Transverse colon (tissue), 4 donors: ENCODE data around the gene RNF141. TPM values are rescaled to one million over a fixed set of nuclear protein-coding genes. Genes with fewer than 3 reads are reported as not detected.
A peak's percentile ranks its signal among the peaks of the same experiment; 100 is the strongest.

ENCODE experiments used
- DNase-seq: peaks from one replicate; pipeline ENCODE4 v3.0.0-alpha.2; 2019
- H3K27ac ChIP-seq, 4 donors: fragments of 200-600 bp; sonication (generic); 2 replicates each; pipeline ENCODE4 v1.5.1; 2016 to 2018; ENCODE audit warnings: inconsistent platforms in 4 of 4
- H3K27me3 ChIP-seq: fragments of 200-600 bp; sonication (generic); 2 replicates; pipeline ENCODE4 v1.5.1; 2017; ENCODE audit warnings: inconsistent platforms
- H3K36me3 ChIP-seq, 4 donors: fragments of 200-600 bp; sonication (generic); 2 replicates each; pipeline ENCODE4 v1.5.1; 2017 to 2019; ENCODE audit warnings: inconsistent platforms in 4 of 4
- H3K4me1 ChIP-seq, 4 donors: fragments of 200-600 bp; sonication (generic); 2 replicates each; pipeline ENCODE4 v1.5.1; 2017 to 2020; ENCODE audit warnings: inconsistent platforms in 4 of 4
- H3K4me3 ChIP-seq, 4 donors: fragments of 200-600 bp; sonication (generic); 1 replicate in 1 of 4; 2 replicates in 3 of 4; pipeline versions ENCODE4 v1.5.1 to v1.6.1; 2017 to 2019; ENCODE audit warnings: inconsistent platforms in 4 of 4
- H3K9me3 ChIP-seq, 2 donors: fragments of 200-600 bp; sonication (generic); 2 replicates each; pipeline ENCODE4 v1.5.1; 2017 to 2019; ENCODE audit warnings: inconsistent platforms in 2 of 2
- CTCF ChIP-seq, 5 experiments: fragments of 200-600 bp in 3 of 5; fragments of 450-650 bp in 2 of 5; sonication (generic) in 3 of 5; IDR thresholded peaks; 1 replicate in 2 of 5; 2 replicates in 3 of 5; pipeline ENCODE4 v1.5.1; 2016 to 2017; ENCODE audit warnings: antibody characterized with exemption in 5 of 5, inconsistent platforms in 3 of 5, mild to moderate bottlenecking in 2 of 5, moderate library complexity in 1 of 5
- EP300 ChIP-seq: sonication (generic); formaldehyde crosslinking; IDR thresholded peaks from one replicate; pipeline ENCODE4 v1.6.1; 2017; ENCODE audit warnings: antibody characterized with exemption, low read depth
- POLR2A ChIP-seq: fragments of 450-650 bp; IDR thresholded peaks from one replicate; pipeline ENCODE4 v1.6.1; 2016; ENCODE audit warnings: antibody characterized with exemption, mild to moderate bottlenecking, moderate library complexity
- POLR2AphosphoS5 ChIP-seq, 3 donors: sonication (generic); formaldehyde crosslinking; IDR thresholded peaks; one replicate each; pipeline ENCODE4 v1.6.1; 2016; ENCODE audit warnings: antibody characterized with exemption in 3 of 3
- WGBS, 2 donors: methylation state at CpG; one replicate each; pipeline ENCODE4 v1.1.5; 2018; ENCODE audit warnings: low coverage in 1 of 2; 5-methylcytosine and 5-hydroxymethylcytosine counted together
- in situ Hi-C, 4 donors: fragments of 200-750 bp; cut with MboI; loops; one replicate each; pipeline versions ENCODE4 v1.15.0 to v1.15.1; 2017; ENCODE audit warnings: low sequenced_read_pairs in 3 of 4, low pct_ligation_motif_present in 1 of 4, low pct_unique_long_range_greater_than_20kb in 1 of 4
- intact Hi-C: fragments of 100-400 bp; cut with DNase I; formaldehyde crosslinking; loops from one replicate; pipeline ENCODE4 v1.15.1; 2023; ENCODE audit warnings: low total_unique reads
- total RNA-seq, 4 donors: library from RNA; depleted of rRNA; stranded (reverse); fragments of >200 nt; gene quantifications; one replicate each; pipeline ENCODE4 v1.1.0, GENCODE V29; 2016

Gene RNF141
- total RNA-seq, 4 donors from 2014 or later = 13.1 to 31.4 (median 22.3) TPM

GRCh38 chr11:10543782-10544181, 2.8 kb upstream of the RNF141 start:
- H3K4me3 ChIP-seq = no peak overlapping the region
- no peak for TF ChIP-seq POLR2A
- TF ChIP-seq POLR2AphosphoS5 (IDR thresholded peaks at IDR 0.05) = no peak
- TF ChIP-seq EP300 = no peak
- no peak for TF ChIP-seq CTCF (IDR thresholded peaks at IDR 0.05)
- H3K27me3 ChIP-seq = no peaks in the 10 kb centered on the region
- no peaks in the 10 kb centered on the region for H3K36me3 ChIP-seq
- WGBS, 2 donors = 98 to 100% methylated on average over 2 to 12 of the region's 14 CpGs
- no peak for DNase-seq
- in situ Hi-C loops (loop anchor here in 1 of 4 donors (25.0 kb wide), 1 partner anchor 194 kb away; no protein-coding TSS in a partner anchor), intact Hi-C loops (loop anchor here (10.0 kb wide), 1 partner anchor 191 kb away; no protein-coding TSS in a partner anchor)
- no peak overlapping the region for H3K27ac ChIP-seq
- H3K4me1 ChIP-seq = peaks cover 6 to 18% (median 9%) of the 10 kb centered on the region in 4 donors
- H3K9me3 ChIP-seq = no peaks in the 10 kb centered on the region

- Histone ChIP-seq H3K4me1 (peaks cover 6 to 18% (median 9%) of the 10 kb centered on the region in 4 donors), H3K27ac (no peak overlapping the region), H3K36me3 (no peaks in the 10 kb centered on the region), H3K4me3 (no peak overlapping the region), H3K9me3 (no peaks in the 10 kb centered on the region), H3K27me3 (no peaks in the 10 kb centered on the region)
- WGBS, 2 donors = 95 to 100% methylated on average over 3 of the region's 3 CpGs
- in situ Hi-C loops (loop anchor here in 1 of 4 donors (25.0 kb wide), 1 partner anchor 195 kb away; no protein-coding TSS in a partner anchor), intact Hi-C loops (loop anchor here (10.0 kb wide), 1 partner anchor 192 kb away; no protein-coding TSS in a partner anchor)
- no peak for DNase-seq
- TF ChIP-seq EP300 = no peak
- no peak for TF ChIP-seq POLR2AphosphoS5 (IDR thresholded peaks at IDR 0.05)
- no peak for TF ChIP-seq CTCF (IDR thresholded peaks at IDR 0.05)
- no peak for TF ChIP-seq POLR2A
These were observed 1.8 kb upstream of the RNF141 start for GRCh38 chr11:10542776-10543175.

- H3K27ac ChIP-seq = peak overlapping the region; percentile 87 to 94 (median 90)
- TF ChIP-seq EP300 (no peak), POLR2A (no peak), CTCF (IDR thresholded peaks at IDR 0.05) (no peak), POLR2AphosphoS5 (IDR thresholded peaks at IDR 0.05) (no peak)
- no peaks in the 10 kb centered on the region for H3K27me3 ChIP-seq
- intact Hi-C loops = loop anchor here (10.0 kb wide), 1 partner anchor 193 kb away; no protein-coding TSS in a partner anchor
- H3K4me1 ChIP-seq = peaks cover 6 to 18% (median 9%) of the 10 kb centered on the region in 4 donors
- 23 to 30% methylated on average over 5 of the region's 5 CpGs for WGBS, 2 donors
- H3K36me3 ChIP-seq = no peaks in the 10 kb centered on the region
- H3K4me3 ChIP-seq = peak overlapping the region; percentile 8 to 89 (median 70)
- no peak for DNase-seq
- in situ Hi-C loops = loop anchor here in 1 of 4 donors (25.0 kb wide), 1 partner anchor 196 kb away; no protein-coding TSS in a partner anchor
- no peaks in the 10 kb centered on the region for H3K9me3 ChIP-seq
These were observed 559 bp upstream of the RNF141 start for GRCh38 chr11:10541561-10541930.

GRCh38 chr11:10540546-10540914, 457 bp downstream of the RNF141 start:
- peak overlapping the region; percentile 87 to 94 (median 90) for H3K27ac ChIP-seq
- no peak for DNase-seq
- H3K27me3 ChIP-seq = no peaks in the 10 kb centered on the region
- H3K4me1 ChIP-seq = peaks cover 6 to 18% (median 9%) of the 10 kb centered on the region in 4 donors
- H3K9me3 ChIP-seq = no peaks in the 10 kb centered on the region
- intact Hi-C loops (loop anchor here (10.0 kb wide), 1 partner anchor 194 kb away; no protein-coding TSS in a partner anchor), in situ Hi-C loops (loop anchor here in 1 of 4 donors (25.0 kb wide), 1 partner anchor 197 kb away; no protein-coding TSS in a partner anchor)
- 0% methylated on average over 2 to 25 of the region's 25 CpGs for WGBS, 2 donors
- peak overlapping the region; percentile 61 to 89 (median 72) for H3K4me3 ChIP-seq
- H3K36me3 ChIP-seq = no peaks in the 10 kb centered on the region
- no peak for TF ChIP-seq POLR2AphosphoS5 (IDR thresholded peaks at IDR 0.05)
- no peak for TF ChIP-seq EP300
- TF ChIP-seq CTCF (IDR thresholded peaks at IDR 0.05) = no peak
- no peak for TF ChIP-seq POLR2A
